K562 (cell line): ENCODE results near the gene DNAAF1. TPM values are rescaled to one million over a fixed set of nuclear protein-coding genes. Genes with fewer than 3 reads are reported as not detected.

Experiments
- BHLHE40 ChIP-seq: IDR thresholded peaks from 2 replicates; pipeline ENCODE4 v1.6.1; 2011; ENCODE audit warnings: low read length, improper control_type of control experiment
- CBX3 ChIP-seq, 2 experiments: IDR thresholded peaks; 1 replicate in 1 of 2; 2 replicates in 1 of 2; pipeline ENCODE4 v1.6.1; 2012; ENCODE audit warnings: inconsistent platforms in 2 of 2, low read length in 2 of 2, borderline replicate concordance in 1 of 2, control low read depth in 1 of 2
- CREB3L1 ChIP-seq: fragments of 450-650 bp; IDR thresholded peaks from 2 replicates; pipeline ENCODE4 v1.6.1; 2014; ENCODE audit warnings: low read depth, mild to moderate bottlenecking, moderate library complexity, borderline replicate concordance
- EGR1 ChIP-seq: fragments of 450-650 bp; conservative IDR thresholded peaks from 2 replicates; pipeline ENCODE4 v1.6.1; 2017; ENCODE audit warnings: mild to moderate bottlenecking
- ETV6 ChIP-seq, 3 experiments: fragments of 150-350 bp in 1 of 3; sonication (generic) in 1 of 3; formaldehyde crosslinking in 1 of 3; IDR thresholded peaks; 2 replicates each; pipeline versions ENCODE4 v1.6.1 to v1.8.0; 2014 to 2022; ENCODE audit warnings: borderline replicate concordance in 2 of 3, low read depth in 2 of 3, antibody characterized with exemption in 1 of 3, low read length in 1 of 3, mild to moderate bottlenecking in 1 of 3, missing genetic modification reagents in 1 of 3
- GATAD2B ChIP-seq: fragments of 450-650 bp; IDR thresholded peaks from 2 replicates; pipeline ENCODE4 v1.6.1; 2017; ENCODE audit warnings: mild to moderate bottlenecking, borderline replicate concordance
- L3MBTL2 ChIP-seq: fragments of 450-650 bp; IDR thresholded peaks from 2 replicates; pipeline ENCODE4 v1.6.1; 2016; ENCODE audit warnings: mild to moderate bottlenecking, moderate library complexity
- MYNN ChIP-seq, 2 experiments: sonication (generic); formaldehyde crosslinking in 1 of 2; IDR thresholded peaks; 2 replicates each; pipeline versions ENCODE4 v1.5.0 to v1.6.1; 2016 to 2020; ENCODE audit warnings: antibody characterized with exemption in 1 of 2, missing genetic modification reagents in 1 of 2
- RAD21 ChIP-seq, 2 experiments: fragments of 250-450 bp in 1 of 2; fragments of 450-650 bp in 1 of 2; sonication (Bioruptor Pico) in 1 of 2; formaldehyde crosslinking in 1 of 2; IDR thresholded peaks in 1 of 2; conservative IDR thresholded peaks in 1 of 2; 2 replicates each; pipeline versions ENCODE4 v1.4.0 to v1.8.0; 2020 to 2022; ENCODE audit warnings: mild to moderate bottlenecking in 2 of 2, moderate library complexity in 1 of 2
- RBBP5 ChIP-seq: fragments of 200-600 bp; sonication (generic); IDR thresholded peaks from 2 replicates; pipeline ENCODE4 v1.6.1; 2012; ENCODE audit warnings: borderline replicate concordance, mild to moderate bottlenecking, low read length, control low read depth, inconsistent platforms; ENCODE audit not compliant: insufficient read depth, poor library complexity, severe bottlenecking
- SMC3 ChIP-seq: conservative IDR thresholded peaks from 2 replicates; pipeline ENCODE4 v1.6.1; 2011; ENCODE audit warnings: low read depth, low read length, improper control_type of control experiment; ENCODE audit not compliant: insufficient read depth
- SOX6 ChIP-seq: fragments of 450-650 bp; IDR thresholded peaks from 2 replicates; pipeline ENCODE4 v1.6.1; 2014; ENCODE audit warnings: mild to moderate bottlenecking
- SP1 ChIP-seq: sonication (generic); formaldehyde crosslinking; IDR thresholded peaks from 2 replicates; pipeline ENCODE4 v1.8.1; 2022; ENCODE audit warnings: mild to moderate bottlenecking, missing genetic modification reagents
- SP2 ChIP-seq: IDR thresholded peaks from 2 replicates; pipeline ENCODE4 v1.6.1; 2011; ENCODE audit warnings: mild to moderate bottlenecking, low read depth, low read length, moderate library complexity; ENCODE audit not compliant: poor library complexity, severe bottlenecking; ENCODE audit errors: extremely low read depth
- ZNF282 ChIP-seq: sonication (generic); formaldehyde crosslinking; IDR thresholded peaks from 2 replicates; pipeline ENCODE4 v1.8.1; 2023; ENCODE audit warnings: missing genetic modification reagents
- ZNF764 ChIP-seq: fragments of 250-450 bp; sonication (Bioruptor Pico); IDR thresholded peaks from 2 replicates; pipeline ENCODE4 v1.4.0; 2020; ENCODE audit warnings: low read depth, mild to moderate bottlenecking, moderate library complexity
- polyA plus RNA-seq, 8 experiments: library from polyadenylated mRNA; depleted of rRNA in 4 of 8; stranded (reverse) in 5 of 8; unstranded in 3 of 8; fragments of >200 nt; fragmentation: Nextera tagmentation in 2 of 8; fragmentation: Illumina TruSeq in 1 of 8; extraction: Ambion mirVana in 2 of 8; extraction: Trizol in 1 of 8; gene quantifications; 2 replicates each; pipeline versions ENCODE4 v1.2.1 to v1.2.3, GENCODE V29; 2011 to 2014; ENCODE audit warnings: inconsistent platforms in 1 of 8, missing spikeins in 1 of 8
- total RNA-seq, 7 experiments: library from RNA; depleted of rRNA in 6 of 7; stranded (reverse); fragments of >200 nt in 6 of 7; fragmentation: Illumina TruSeq in 2 of 7; extraction: Trizol in 2 of 7; gene quantifications; 2 replicates each; pipeline versions ENCODE4 v1.2.1 to v1.2.3, GENCODE V29; 2011 to 2021; ENCODE audit warnings: low replicate concordance in 1 of 7
- TF ChIP-seq, protein P1 (sequence below): sonication (generic); formaldehyde crosslinking; IDR thresholded peaks from 2 replicates; pipeline ENCODE4 v1.8.0; 2022; ENCODE audit warnings: mild to moderate bottlenecking, missing genetic modification reagents
- TF ChIP-seq, protein P2 (sequence below): fragments of 450-650 bp; IDR thresholded peaks from 2 replicates; pipeline ENCODE4 v1.6.1; 2016; ENCODE audit warnings: borderline replicate concordance
- TF ChIP-seq, protein P3 (sequence below), 2 experiments: fragments of 450-650 bp; conservative IDR thresholded peaks; 2 replicates each; pipeline ENCODE4 v1.6.1; 2017; ENCODE audit warnings: mild to moderate bottlenecking in 2 of 2, moderate library complexity in 2 of 2

Gene DNAAF1
- total and polyA plus RNA-seq, 9 of the 15 experiments (the other 6 are each of a cell fraction or from before 2014, with no cell fraction given), result 0.01 TPM; not detected in 8

GRCh38 chr16:84186685-84187437, 41.8 kb downstream of the DNAAF1 start, which contains the start of gene TAF1C (continued):
- TF ChIP-seq, protein P1, sequence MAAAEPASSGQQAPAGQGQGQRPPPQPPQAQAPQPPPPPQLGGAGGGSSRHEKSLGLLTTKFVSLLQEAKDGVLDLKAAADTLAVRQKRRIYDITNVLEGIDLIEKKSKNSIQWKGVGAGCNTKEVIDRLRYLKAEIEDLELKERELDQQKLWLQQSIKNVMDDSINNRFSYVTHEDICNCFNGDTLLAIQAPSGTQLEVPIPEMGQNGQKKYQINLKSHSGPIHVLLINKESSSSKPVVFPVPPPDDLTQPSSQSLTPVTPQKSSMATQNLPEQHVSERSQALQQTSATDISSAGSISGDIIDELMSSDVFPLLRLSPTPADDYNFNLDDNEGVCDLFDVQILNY (CRISPR knock-in tag), result no peak
- TF ChIP-seq ETV6 (IDR thresholded peaks at IDR 0.05; ENCODE audit: borderline replicate concordance in 1 of 2, low read depth in 2 of 2, low read length in 1 of 2) (no peak), ETV6 (CRISPR knock-in tag; IDR thresholded peaks at IDR 0.05; ENCODE audit: borderline replicate concordance) (0 out of 2 replicates have a peak, but pooled peaks have one; percentile 22), SOX6 (no peak; the same call in 1 of the 2 replicates), SMC3 (peak; percentile 92), SP1 (CRISPR knock-in tag) (peak; percentile 38; the same call in 1 of the 2 replicates), BHLHE40 (peak; percentile 72), CBX3 (IDR thresholded peaks at IDR 0.05; ENCODE audit: borderline replicate concordance in 1 of 2, low read length in 2 of 2) (peak in 1 of 2 experiments; percentile 91; a peak in 2 of 3 replicates), RAD21 (CRISPR knock-in tag; conservative IDR thresholded peaks at IDR 0.05 in 1 of 2, IDR thresholded peaks at IDR 0.05 in 1 of 2) (peak; percentile 80 to 89), L3MBTL2 (peak; percentile 67), EGR1 (peak; percentile 96), ZNF764 (CRISPR knock-in tag) (0 out of 2 replicates have a peak, but pooled peaks have one; percentile 42), GATAD2B (peak; percentile 12; the same call in 1 of the 2 replicates), RBBP5 (peak; percentile 100), MYNN (IDR thresholded peaks at IDR 0.05) (0 out of 2 replicates have a peak, but pooled peaks have one; percentile 27), MYNN (CRISPR knock-in tag; IDR thresholded peaks at IDR 0.05) (no peak), SP2 (peak; percentile 75), CREB3L1 (no peak; the same call in 1 of the 2 replicates), ZNF282 (no peak)
- TF ChIP-seq, protein P2, sequence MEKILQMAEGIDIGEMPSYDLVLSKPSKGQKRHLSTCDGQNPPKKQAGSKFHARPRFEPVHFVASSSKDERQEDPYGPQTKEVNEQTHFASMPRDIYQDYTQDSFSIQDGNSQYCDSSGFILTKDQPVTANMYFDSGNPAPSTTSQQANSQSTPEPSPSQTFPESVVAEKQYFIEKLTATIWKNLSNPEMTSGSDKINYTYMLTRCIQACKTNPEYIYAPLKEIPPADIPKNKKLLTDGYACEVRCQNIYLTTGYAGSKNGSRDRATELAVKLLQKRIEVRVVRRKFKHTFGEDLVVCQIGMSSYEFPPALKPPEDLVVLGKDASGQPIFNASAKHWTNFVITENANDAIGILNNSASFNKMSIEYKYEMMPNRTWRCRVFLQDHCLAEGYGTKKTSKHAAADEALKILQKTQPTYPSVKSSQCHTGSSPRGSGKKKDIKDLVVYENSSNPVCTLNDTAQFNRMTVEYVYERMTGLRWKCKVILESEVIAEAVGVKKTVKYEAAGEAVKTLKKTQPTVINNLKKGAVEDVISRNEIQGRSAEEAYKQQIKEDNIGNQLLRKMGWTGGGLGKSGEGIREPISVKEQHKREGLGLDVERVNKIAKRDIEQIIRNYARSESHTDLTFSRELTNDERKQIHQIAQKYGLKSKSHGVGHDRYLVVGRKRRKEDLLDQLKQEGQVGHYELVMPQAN, result peak; percentile 91
- TF ChIP-seq, protein P3, sequence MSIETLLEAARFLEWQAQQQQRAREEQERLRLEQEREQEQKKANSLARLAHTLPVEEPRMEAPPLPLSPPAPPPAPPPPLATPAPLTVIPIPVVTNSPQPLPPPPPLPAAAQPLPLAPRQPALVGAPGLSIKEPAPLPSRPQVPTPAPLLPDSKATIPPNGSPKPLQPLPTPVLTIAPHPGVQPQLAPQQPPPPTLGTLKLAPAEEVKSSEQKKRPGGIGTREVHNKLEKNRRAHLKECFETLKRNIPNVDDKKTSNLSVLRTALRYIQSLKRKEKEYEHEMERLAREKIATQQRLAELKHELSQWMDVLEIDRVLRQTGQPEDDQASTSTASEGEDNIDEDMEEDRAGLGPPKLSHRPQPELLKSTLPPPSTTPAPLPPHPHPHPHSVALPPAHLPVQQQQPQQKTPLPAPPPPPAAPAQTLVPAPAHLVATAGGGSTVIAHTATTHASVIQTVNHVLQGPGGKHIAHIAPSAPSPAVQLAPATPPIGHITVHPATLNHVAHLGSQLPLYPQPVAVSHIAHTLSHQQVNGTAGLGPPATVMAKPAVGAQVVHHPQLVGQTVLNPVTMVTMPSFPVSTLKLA (conservative IDR thresholded peaks at IDR 0.05), result peak; percentile 92 to 95
